Measurements from ENCODE around the gene PPP1R7. TPM values are rescaled to one million over a fixed set of nuclear protein-coding genes. Genes with fewer than 3 reads are reported as not detected.

Gene PPP1R7
- total RNA-seq, 2 experiments from 2014 or later = 36.4 to 38.2 TPM

DNA sequence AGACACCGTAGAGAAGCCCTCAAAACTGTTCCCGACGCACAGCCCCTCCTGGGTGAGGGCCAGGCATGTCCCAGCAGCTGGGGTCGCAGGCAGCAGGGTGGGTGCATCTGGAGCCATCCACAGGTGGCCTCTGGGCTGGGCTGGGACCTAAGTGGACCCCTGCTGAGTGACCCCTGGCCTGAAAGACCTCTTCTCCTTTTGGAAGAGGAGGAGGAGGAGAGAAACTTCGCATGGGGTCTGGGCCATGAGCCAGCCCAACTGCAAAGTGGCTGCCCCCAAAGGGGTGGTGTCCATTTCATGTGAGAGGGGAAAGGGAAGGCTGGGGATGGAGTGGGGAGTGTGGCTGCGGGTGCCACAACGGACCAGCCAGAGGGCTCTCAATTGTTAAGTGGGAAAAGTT is 63.3 kb downstream of the PPP1R7 start:
- Histone ChIP-seq H3K4me3 (ENCODE audit: low read length) (no peak overlapping the region), H3K27me3 (ENCODE audit: control insufficient read depth in 1 of 2, insufficient read depth in 2 of 2, low read length in 2 of 2) (no peaks in the 10 kb centered on the region), H3K36me3 (ENCODE audit: insufficient read depth, low read length) (no peaks in the 10 kb centered on the region), H3K9me3 (ENCODE audit: control insufficient read depth in 1 of 2, insufficient read depth in 1 of 2, low read length in 2 of 2) (no peaks in the 10 kb centered on the region), H3K4me1 (ENCODE audit: insufficient read depth, low read length) (peaks cover 7% of the 10 kb centered on the region), H3K27ac (ENCODE audit: low read depth in 1 of 2, low read length in 2 of 2) (no peak overlapping the region)
- ATAC-seq (ENCODE audit: poor library complexity) (no peak), DNase-seq (no peak)
- TF ChIP-seq, protein P1, sequence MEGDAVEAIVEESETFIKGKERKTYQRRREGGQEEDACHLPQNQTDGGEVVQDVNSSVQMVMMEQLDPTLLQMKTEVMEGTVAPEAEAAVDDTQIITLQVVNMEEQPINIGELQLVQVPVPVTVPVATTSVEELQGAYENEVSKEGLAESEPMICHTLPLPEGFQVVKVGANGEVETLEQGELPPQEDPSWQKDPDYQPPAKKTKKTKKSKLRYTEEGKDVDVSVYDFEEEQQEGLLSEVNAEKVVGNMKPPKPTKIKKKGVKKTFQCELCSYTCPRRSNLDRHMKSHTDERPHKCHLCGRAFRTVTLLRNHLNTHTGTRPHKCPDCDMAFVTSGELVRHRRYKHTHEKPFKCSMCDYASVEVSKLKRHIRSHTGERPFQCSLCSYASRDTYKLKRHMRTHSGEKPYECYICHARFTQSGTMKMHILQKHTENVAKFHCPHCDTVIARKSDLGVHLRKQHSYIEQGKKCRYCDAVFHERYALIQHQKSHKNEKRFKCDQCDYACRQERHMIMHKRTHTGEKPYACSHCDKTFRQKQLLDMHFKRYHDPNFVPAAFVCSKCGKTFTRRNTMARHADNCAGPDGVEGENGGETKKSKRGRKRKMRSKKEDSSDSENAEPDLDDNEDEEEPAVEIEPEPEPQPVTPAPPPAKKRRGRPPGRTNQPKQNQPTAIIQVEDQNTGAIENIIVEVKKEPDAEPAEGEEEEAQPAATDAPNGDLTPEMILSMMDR (IDR thresholded peaks at IDR 0.05) = no peak
- Mint-ChIP-seq H3K27ac (no peak overlapping the region), H3K9me3 (no peaks in the 10 kb centered on the region), H3K27me3 (no peaks in the 10 kb centered on the region), H3K4me3 (no peak overlapping the region), H3K36me3 (ENCODE audit: low read depth) (no peaks in the 10 kb centered on the region), H3K4me1 (ENCODE audit: low read depth) (peaks cover 9% of the 10 kb centered on the region)
- ChIA-PET POLR2A (no interaction called here), CTCF (no interaction called here)
- intact Hi-C loops (cut with DNase I, micrococcal nuclease) = loop anchor here (10.0 kb wide), 2 partner anchors 129 to 659 kb away; partner anchors contain the start of gene ANKMY1 (in 1 of the 2)

DNA sequence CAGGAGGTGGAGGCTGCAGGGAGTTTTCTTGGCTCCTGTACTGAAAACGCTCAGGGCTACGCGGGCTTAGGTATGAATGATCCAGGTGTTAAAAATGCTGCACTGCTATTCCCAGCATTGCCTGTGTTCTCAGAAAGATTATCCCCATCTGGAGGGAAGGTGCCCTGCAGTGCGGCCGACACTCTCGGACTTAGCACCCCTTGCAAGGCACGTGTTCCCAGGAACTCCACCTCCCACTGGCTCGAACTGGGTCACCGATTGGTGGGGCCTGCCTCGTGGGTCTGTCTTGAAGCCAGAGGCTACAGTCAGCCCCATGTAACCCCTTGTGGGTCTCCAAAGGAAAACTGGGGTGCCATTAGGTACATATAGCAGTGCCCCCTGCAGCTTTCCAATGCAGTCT is 63.9 kb downstream of the PPP1R7 start:
- ATAC-seq (ENCODE audit: poor library complexity) (no peak), DNase-seq (no peak)
- ChIA-PET CTCF (no interaction called here), POLR2A (no interaction called here)
- H3K27ac ChIP-seq (ENCODE audit: low read depth in 1 of 2, low read length in 2 of 2) = no peak overlapping the region
- H3K4me1 ChIP-seq (ENCODE audit: insufficient read depth, low read length) = peaks cover 13% of the 10 kb centered on the region
- TF ChIP-seq, protein P1 (IDR thresholded peaks at IDR 0.05) = no peak
- Mint-ChIP-seq H3K4me3 (peak overlapping the region; percentile 4), H3K36me3 (ENCODE audit: low read depth) (no peaks in the 10 kb centered on the region), H3K27ac (no peak overlapping the region), H3K9me3 (no peaks in the 10 kb centered on the region), H3K4me1 (ENCODE audit: low read depth) (peaks cover 16% of the 10 kb centered on the region), H3K27me3 (no peaks in the 10 kb centered on the region)
- H3K9me3 ChIP-seq (ENCODE audit: control insufficient read depth in 1 of 2, insufficient read depth in 1 of 2, low read length in 2 of 2) = no peaks in the 10 kb centered on the region
- H3K4me3 ChIP-seq (ENCODE audit: low read length) = no peak overlapping the region
- H3K36me3 ChIP-seq (ENCODE audit: insufficient read depth, low read length) = no peaks in the 10 kb centered on the region
- intact Hi-C loops (cut with DNase I, micrococcal nuclease) = loop anchor here (10.0 kb wide), 2 partner anchors 129 to 659 kb away; partner anchors contain the start of gene ANKMY1 (in 1 of the 2)
- no peaks in the 10 kb centered on the region for H3K27me3 ChIP-seq (ENCODE audit: control insufficient read depth in 1 of 2, insufficient read depth in 2 of 2, low read length in 2 of 2)

DNA sequence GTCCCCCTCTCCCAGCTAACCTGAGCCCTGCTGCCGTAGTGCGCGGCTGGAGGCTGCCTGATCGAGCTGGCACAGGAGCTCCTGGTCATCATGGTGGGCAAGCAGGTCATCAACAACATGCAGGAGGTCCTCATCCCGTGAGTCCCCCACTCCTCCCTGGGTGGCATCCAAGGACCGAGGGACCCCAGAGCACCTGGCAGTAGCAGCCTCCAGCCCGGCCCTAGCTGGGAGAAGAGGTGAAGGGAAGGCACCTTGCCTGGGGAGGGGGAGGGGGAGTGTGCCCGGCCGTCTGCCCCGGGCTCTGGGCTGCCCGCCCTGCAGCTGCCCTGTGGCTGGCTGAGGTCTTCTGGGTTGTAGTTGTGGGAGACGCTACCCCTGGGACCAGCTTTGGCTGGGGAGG is 64.5 kb downstream of the PPP1R7 start:
- no peak for DNase-seq
- Histone ChIP-seq H3K27me3 (ENCODE audit: control insufficient read depth in 1 of 2, insufficient read depth in 2 of 2, low read length in 2 of 2) (no peaks in the 10 kb centered on the region), H3K36me3 (ENCODE audit: insufficient read depth, low read length) (no peaks in the 10 kb centered on the region), H3K9me3 (ENCODE audit: control insufficient read depth in 1 of 2, insufficient read depth in 1 of 2, low read length in 2 of 2) (no peaks in the 10 kb centered on the region), H3K4me1 (ENCODE audit: insufficient read depth, low read length) (peaks cover 13% of the 10 kb centered on the region), H3K27ac (ENCODE audit: low read depth in 1 of 2, low read length in 2 of 2) (no peak overlapping the region), H3K4me3 (ENCODE audit: low read length) (no peak overlapping the region)
- Mint-ChIP-seq H3K4me1 (ENCODE audit: low read depth) (peaks cover 18% of the 10 kb centered on the region), H3K4me3 (no peak overlapping the region), H3K36me3 (ENCODE audit: low read depth) (no peaks in the 10 kb centered on the region), H3K27ac (no peak overlapping the region), H3K27me3 (no peaks in the 10 kb centered on the region), H3K9me3 (no peaks in the 10 kb centered on the region)
- CTCF ChIA-PET = no interaction called here
- POLR2A ChIA-PET = no interaction called here
- ATAC-seq (ENCODE audit: poor library complexity) = no peak
- TF ChIP-seq, protein P1 (IDR thresholded peaks at IDR 0.05) = no peak
- intact Hi-C loops (cut with DNase I, micrococcal nuclease) = loop anchor here (5.0 to 10.0 kb wide), 3 partner anchors 117 to 660 kb away; partner anchors contain the start of gene ANKMY1 (in 1 of the 2)

All from CD4-positive, alpha-beta T cell (primary cell).